GM12891 (cell line): ENCODE measurements around the gene USP34.

Experiments
- PAX5 ChIP-seq: IDR thresholded peaks from 2 replicates; pipeline ENCODE4 v1.6.1; 2011; ENCODE audit warnings: low read length, moderate library complexity, mild to moderate bottlenecking; ENCODE audit not compliant: insufficient read depth, severe bottlenecking
- POLR2A ChIP-seq: IDR thresholded peaks from 2 replicates; pipeline ENCODE4 v1.6.1; 2011; ENCODE audit warnings: low read depth, low read length, control low read depth
- POLR2AphosphoS5 ChIP-seq: IDR thresholded peaks from 2 replicates; pipeline ENCODE4 v1.6.1; 2011; ENCODE audit warnings: low read depth, low read length, control low read depth
- SPI1 ChIP-seq: IDR thresholded peaks from 2 replicates; pipeline ENCODE4 v1.6.1; 2011; ENCODE audit warnings: low read depth, low read length, control low read depth
- TAF1 ChIP-seq: IDR thresholded peaks from 2 replicates; pipeline ENCODE4 v1.6.1; 2011; ENCODE audit warnings: low read depth, low read length, control low read depth

DNA sequence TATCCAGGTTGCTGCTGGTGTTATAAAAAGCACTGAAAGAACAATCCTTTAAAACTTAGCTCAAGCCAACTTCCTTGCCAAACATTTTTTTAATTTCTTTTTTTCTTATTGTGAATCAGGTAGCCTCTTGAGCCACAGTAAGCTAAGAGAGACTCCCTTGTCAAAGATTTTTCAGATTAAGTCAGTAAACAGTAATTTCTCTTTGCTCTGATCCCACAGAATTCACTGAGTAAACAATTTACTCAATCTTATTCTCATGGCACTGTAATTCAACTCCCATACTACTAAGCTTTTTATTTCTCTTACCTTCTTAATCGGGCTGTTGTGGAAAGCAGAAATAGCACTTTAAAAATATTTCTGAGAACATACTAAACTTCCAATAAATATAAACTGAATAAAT is 226.2 kb downstream of the USP34 start:
- TF ChIP-seq POLR2AphosphoS5: no peak
- TF ChIP-seq POLR2A: no peak
- TF ChIP-seq TAF1: no peak
- no peak for TF ChIP-seq PAX5
- no peak for TF ChIP-seq SPI1
